Measurements from ENCODE around the gene RAD51B.

RAD51B gene

DNA sequence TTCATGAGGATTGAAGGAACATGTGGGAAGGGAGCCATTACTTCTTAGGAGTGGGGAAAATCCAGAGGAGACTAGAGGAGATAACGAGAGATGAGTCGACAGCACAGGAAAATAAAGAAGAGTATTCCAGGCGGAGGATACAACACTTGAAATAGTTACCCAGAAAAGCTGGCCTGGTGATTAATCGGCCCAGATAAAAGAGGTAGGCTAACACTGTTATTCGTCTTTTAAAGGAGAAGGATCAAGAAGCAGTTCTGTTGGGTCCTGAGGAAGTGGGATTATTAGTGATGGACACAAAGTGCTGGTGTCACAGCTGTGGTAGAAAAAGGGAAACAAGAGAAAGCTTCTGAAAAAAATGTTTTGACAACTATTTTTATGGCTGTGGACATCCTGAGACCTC lies 548.0 kb downstream of the RAD51B start:
- no peaks in the 10 kb centered on the region; the same call in 1 of the 2 replicates for H3K4me1 ChIP-seq (ENCODE audit: control insufficient read depth, insufficient read depth, low read length)
- ChIA-PET POLR2A (no interaction called here), CTCF (no interaction called here)
- no peak overlapping the region for H3K27ac ChIP-seq (ENCODE audit: extremely low read depth, low read depth, low read length)
- no peak overlapping the region for H3K4me3 ChIP-seq (ENCODE audit: low read depth, low read length)
- no peak for TF ChIP-seq ZNF354C (tag by site-specific recombination; IDR thresholded peaks at IDR 0.05; ENCODE audit: borderline replicate concordance, low read depth)
- TF ChIP-seq, protein P1, sequence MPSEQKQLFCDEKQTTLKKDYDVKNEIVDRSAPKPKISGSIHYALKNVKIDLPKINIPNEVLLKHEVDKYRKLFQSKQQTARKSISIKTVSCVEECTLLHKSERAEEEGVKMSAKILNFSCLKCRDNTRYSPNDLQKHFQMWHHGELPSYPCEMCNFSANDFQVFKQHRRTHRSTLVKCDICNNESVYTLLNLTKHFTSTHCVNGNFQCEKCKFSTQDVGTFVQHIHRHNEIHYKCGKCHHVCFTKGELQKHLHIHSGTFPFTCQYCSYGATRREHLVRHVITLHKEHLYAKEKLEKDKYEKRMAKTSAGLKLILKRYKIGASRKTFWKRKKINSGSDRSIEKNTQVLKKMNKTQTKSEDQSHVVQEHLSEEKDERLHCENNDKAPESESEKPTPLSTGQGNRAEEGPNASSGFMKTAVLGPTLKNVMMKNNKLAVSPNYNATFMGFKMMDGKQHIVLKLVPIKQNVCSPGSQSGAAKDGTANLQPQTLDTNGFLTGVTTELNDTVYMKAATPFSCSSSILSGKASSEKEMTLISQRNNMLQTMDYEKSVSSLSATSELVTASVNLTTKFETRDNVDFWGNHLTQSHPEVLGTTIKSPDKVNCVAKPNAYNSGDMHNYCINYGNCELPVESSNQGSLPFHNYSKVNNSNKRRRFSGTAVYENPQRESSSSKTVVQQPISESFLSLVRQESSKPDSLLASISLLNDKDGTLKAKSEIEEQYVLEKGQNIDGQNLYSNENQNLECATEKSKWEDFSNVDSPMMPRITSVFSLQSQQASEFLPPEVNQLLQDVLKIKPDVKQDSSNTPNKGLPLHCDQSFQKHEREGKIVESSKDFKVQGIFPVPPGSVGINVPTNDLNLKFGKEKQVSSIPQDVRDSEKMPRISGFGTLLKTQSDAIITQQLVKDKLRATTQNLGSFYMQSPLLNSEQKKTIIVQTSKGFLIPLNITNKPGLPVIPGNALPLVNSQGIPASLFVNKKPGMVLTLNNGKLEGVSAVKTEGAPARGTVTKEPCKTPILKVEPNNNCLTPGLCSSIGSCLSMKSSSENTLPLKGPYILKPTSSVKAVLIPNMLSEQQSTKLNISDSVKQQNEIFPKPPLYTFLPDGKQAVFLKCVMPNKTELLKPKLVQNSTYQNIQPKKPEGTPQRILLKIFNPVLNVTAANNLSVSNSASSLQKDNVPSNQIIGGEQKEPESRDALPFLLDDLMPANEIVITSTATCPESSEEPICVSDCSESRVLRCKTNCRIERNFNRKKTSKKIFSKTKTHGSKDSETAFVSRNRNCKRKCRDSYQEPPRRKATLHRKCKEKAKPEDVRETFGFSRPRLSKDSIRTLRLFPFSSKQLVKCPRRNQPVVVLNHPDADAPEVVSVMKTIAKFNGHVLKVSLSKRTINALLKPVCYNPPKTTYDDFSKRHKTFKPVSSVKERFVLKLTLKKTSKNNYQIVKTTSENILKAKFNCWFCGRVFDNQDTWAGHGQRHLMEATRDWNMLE (tag by site-specific recombination; conservative IDR thresholded peaks at IDR 0.05; ENCODE audit: low read depth) = no peak
- no peak for TF ChIP-seq ZNF2 (tag by site-specific recombination; IDR thresholded peaks at IDR 0.05)
- TF ChIP-seq ZNF394 (tag by site-specific recombination; IDR thresholded peaks at IDR 0.05; ENCODE audit: borderline replicate concordance) = no peak
- TF ChIP-seq ZNF558 (tag by site-specific recombination; IDR thresholded peaks at IDR 0.05) = no peak
- TF ChIP-seq ZNF302 (tag by site-specific recombination; IDR thresholded peaks at IDR 0.05; ENCODE audit: low read depth) = no peak
- TF ChIP-seq KLF8 (tag by site-specific recombination; IDR thresholded peaks at IDR 0.05) = no peak
- no peak for TF ChIP-seq ZNF433 (tag by site-specific recombination; IDR thresholded peaks at IDR 0.05; ENCODE audit: low read depth)
- no peak for TF ChIP-seq BCL11B (tag by site-specific recombination; IDR thresholded peaks at IDR 0.05; ENCODE audit: low read depth)
- TF ChIP-seq ZNF133 (tag by site-specific recombination; IDR thresholded peaks at IDR 0.05) = no peak
- TF ChIP-seq, protein P2, sequence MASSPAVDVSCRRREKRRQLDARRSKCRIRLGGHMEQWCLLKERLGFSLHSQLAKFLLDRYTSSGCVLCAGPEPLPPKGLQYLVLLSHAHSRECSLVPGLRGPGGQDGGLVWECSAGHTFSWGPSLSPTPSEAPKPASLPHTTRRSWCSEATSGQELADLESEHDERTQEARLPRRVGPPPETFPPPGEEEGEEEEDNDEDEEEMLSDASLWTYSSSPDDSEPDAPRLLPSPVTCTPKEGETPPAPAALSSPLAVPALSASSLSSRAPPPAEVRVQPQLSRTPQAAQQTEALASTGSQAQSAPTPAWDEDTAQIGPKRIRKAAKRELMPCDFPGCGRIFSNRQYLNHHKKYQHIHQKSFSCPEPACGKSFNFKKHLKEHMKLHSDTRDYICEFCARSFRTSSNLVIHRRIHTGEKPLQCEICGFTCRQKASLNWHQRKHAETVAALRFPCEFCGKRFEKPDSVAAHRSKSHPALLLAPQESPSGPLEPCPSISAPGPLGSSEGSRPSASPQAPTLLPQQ (tag by site-specific recombination; IDR thresholded peaks at IDR 0.05) = no peak
- TF ChIP-seq, protein P3, sequence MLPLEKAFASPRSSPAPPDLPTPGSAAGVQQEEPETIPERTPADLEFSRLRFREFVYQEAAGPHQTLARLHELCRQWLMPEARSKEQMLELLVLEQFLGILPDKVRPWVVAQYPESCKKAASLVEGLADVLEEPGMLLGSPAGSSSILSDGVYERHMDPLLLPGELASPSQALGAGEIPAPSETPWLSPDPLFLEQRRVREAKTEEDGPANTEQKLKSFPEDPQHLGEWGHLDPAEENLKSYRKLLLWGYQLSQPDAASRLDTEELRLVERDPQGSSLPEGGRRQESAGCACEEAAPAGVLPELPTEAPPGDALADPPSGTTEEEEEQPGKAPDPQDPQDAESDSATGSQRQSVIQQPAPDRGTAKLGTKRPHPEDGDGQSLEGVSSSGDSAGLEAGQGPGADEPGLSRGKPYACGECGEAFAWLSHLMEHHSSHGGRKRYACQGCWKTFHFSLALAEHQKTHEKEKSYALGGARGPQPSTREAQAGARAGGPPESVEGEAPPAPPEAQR (tag by site-specific recombination; IDR thresholded peaks at IDR 0.05) = no peak
- TF ChIP-seq ZNF114 (tag by site-specific recombination; IDR thresholded peaks at IDR 0.05) = no peak
- no peak for TF ChIP-seq ZNF707 (tag by site-specific recombination; IDR thresholded peaks at IDR 0.05)
- no peak for TF ChIP-seq ZNF391 (tag by site-specific recombination; IDR thresholded peaks at IDR 0.05; ENCODE audit: borderline replicate concordance, low read depth)
- TF ChIP-seq MEIS1 (CRISPR knock-in tag; IDR thresholded peaks at IDR 0.05; ENCODE audit: borderline replicate concordance) = no peak
- no peak for TF ChIP-seq ZNF629 (tag by site-specific recombination; IDR thresholded peaks at IDR 0.05)
- H3K9me3 ChIP-seq (ENCODE audit: control insufficient read depth, insufficient read depth, low read depth, low read length) = no peaks in the 10 kb centered on the region
- H3K36me3 ChIP-seq (ENCODE audit: control insufficient read depth in 2 of 2, insufficient read depth in 1 of 2, low read length in 2 of 2) = no peaks in the 10 kb centered on the region

DNA sequence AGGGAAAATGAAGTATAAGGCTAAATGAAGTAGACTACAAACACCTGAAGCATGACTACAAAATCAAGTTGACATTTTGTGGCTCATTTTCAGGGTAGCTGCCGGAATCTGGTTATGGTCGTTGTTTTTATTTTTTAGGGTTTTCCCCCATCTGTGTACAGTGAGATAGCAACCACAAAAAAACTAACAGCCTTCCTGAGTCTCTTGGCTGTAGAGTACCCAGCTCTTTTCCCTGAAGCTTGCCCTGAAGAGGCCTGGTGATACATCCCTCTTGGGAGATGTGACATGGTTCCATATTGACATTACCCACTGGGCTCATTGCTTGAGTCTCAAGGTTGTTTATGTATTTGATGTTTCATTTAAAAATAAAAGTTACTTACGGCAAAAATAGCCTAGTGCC lies 549.3 kb downstream of the RAD51B start:
- ChIA-PET CTCF (interaction anchor here (0.7 kb wide), 1 partner anchor 9 kb away, joined by 3 read pairs; no protein-coding TSS in a partner anchor), POLR2A (no interaction called here)
- Histone ChIP-seq H3K4me3 (ENCODE audit: low read depth, low read length) (no peak overlapping the region), H3K27ac (ENCODE audit: extremely low read depth, low read depth, low read length) (no peak overlapping the region), H3K4me1 (ENCODE audit: control insufficient read depth, insufficient read depth, low read length) (no peaks in the 10 kb centered on the region; the same call in 1 of the 2 replicates), H3K9me3 (ENCODE audit: control insufficient read depth, insufficient read depth, low read depth, low read length) (no peaks in the 10 kb centered on the region), H3K36me3 (ENCODE audit: control insufficient read depth in 2 of 2, insufficient read depth in 1 of 2, low read length in 2 of 2) (no peaks in the 10 kb centered on the region)
- no peak for TF ChIP-seq ZNF174 (tag by site-specific recombination; IDR thresholded peaks at IDR 0.05)
- no peak for TF ChIP-seq KLF9 (tag by site-specific recombination; IDR thresholded peaks at IDR 0.05; ENCODE audit: low read depth)
- TF ChIP-seq ZSCAN23 (tag by site-specific recombination; IDR thresholded peaks at IDR 0.05) = no peak
- no peak for TF ChIP-seq ZNF214 (tag by site-specific recombination; IDR thresholded peaks at IDR 0.05; ENCODE audit: borderline replicate concordance)
- TF ChIP-seq ZNF529 (tag by site-specific recombination; IDR thresholded peaks at IDR 0.05; ENCODE audit: insufficient replicate concordance) = no peak
- TF ChIP-seq ZNF747 (tag by site-specific recombination; IDR thresholded peaks at IDR 0.05) = no peak
- TF ChIP-seq OVOL3 (tag by site-specific recombination; IDR thresholded peaks at IDR 0.05) = no peak
- TF ChIP-seq, protein P4, sequence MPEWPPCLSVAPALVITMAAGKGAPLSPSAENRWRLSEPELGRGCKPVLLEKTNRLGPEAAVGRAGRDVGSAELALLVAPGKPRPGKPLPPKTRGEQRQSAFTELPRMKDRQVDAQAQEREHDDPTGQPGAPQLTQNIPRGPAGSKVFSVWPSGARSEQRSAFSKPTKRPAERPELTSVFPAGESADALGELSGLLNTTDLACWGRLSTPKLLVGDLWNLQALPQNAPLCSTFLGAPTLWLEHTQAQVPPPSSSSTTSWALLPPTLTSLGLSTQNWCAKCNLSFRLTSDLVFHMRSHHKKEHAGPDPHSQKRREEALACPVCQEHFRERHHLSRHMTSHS (tag by site-specific recombination; IDR thresholded peaks at IDR 0.05) = no peak
- TF ChIP-seq ZBTB21 (tag by site-specific recombination; IDR thresholded peaks at IDR 0.05) = no peak

Data from HEK293 (cell line).